HG02938 (cell line): Measurements from ENCODE around the gene TTN.
A peak's percentile ranks its signal among the peaks of the same experiment; 100 is the strongest.

Experiments used
- ATAC-seq: cut with Tn5 transposase; IDR thresholded peaks from one replicate; pipeline ENCODE4 v1.9.1; 2021; ENCODE audit warnings: mild to moderate bottlenecking, moderate library complexity; ENCODE audit not compliant: unreplicated experiment

The TTN gene

GRCh38 chr2:178807227-178808008 is at the start of gene TTN:
Gene TTN (minus strand): TSS chr2:178807423. CDS start chr2:178804642, 2,781 bp downstream.
- ATAC-seq = no peak

GRCh38 chr2:178855151-178855550 is 47.9 kb upstream of the TTN start:
- no peak for ATAC-seq

- ATAC-seq = no peak
Observed at GRCh38 chr2:178848335-178848734, 41.1 kb upstream of the TTN start.

GRCh38 chr2:178846458-178846802 is 39.2 kb upstream of the TTN start:
- ATAC-seq = no peak

GRCh38 chr2:178845566-178846457 is 38.6 kb upstream of the TTN start:
- ATAC-seq = no peak

- ATAC-seq = no peak
Observed at GRCh38 chr2:178844701-178845100, 37.5 kb upstream of the TTN start.

- ATAC-seq = no peak
Observed at GRCh38 chr2:178844269-178844668, 37.0 kb upstream of the TTN start.

- no peak for ATAC-seq
Observed at GRCh38 chr2:178843697-178844096, 36.5 kb upstream of the TTN start.

GRCh38 chr2:178836807-178837206 is 29.6 kb upstream of the TTN start:
- ATAC-seq = no peak

- ATAC-seq = no peak
Observed at GRCh38 chr2:178834086-178834485, 26.9 kb upstream of the TTN start.

GRCh38 chr2:178833382-178833781 is 26.2 kb upstream of the TTN start:
- no peak for ATAC-seq

GRCh38 chr2:178830451-178830850 is 23.2 kb upstream of the TTN start:
- ATAC-seq = no peak

GRCh38 chr2:178829981-178830380 is 22.8 kb upstream of the TTN start:
- ATAC-seq = no peak

GRCh38 chr2:178829299-178829960 is 22.2 kb upstream of the TTN start:
- no peak for ATAC-seq

GRCh38 chr2:178828486-178828881 is 21.3 kb upstream of the TTN start:
- ATAC-seq = no peak

GRCh38 chr2:178827739-178828485 is 20.7 kb upstream of the TTN start:
- no peak for ATAC-seq

GRCh38 chr2:178827111-178827510 is 19.9 kb upstream of the TTN start:
- no peak for ATAC-seq

- no peak for ATAC-seq
Observed at GRCh38 chr2:178825183-178825582, 18.0 kb upstream of the TTN start.

GRCh38 chr2:178824181-178824580 is 17.0 kb upstream of the TTN start:
- no peak for ATAC-seq

GRCh38 chr2:178819992-178820391 is 12.8 kb upstream of the TTN start:
- peak; percentile 92 for ATAC-seq
